SK-N-MC (cell line): ENCODE data around the gene R3HDML.
"Not testable (repeated sequence)": the region's sequence is repeated elsewhere in the genome, so short reads cannot be mapped to it uniquely, and the experiment has no call there.

ENCODE experiments used
- DNase-seq: peaks from one replicate; pipeline ENCODE4 v3.0.0-alpha.2; 2011; ENCODE audit warnings: low read depth, low spot score
- H3K27ac ChIP-seq: fragments of 200-600 bp; sonication (generic); 2 replicates; pipeline ENCODE4 v1.5.1; 2016; ENCODE audit warnings: mixed run types
- H3K36me3 ChIP-seq: fragments of 200-600 bp; sonication (generic); 2 replicates; pipeline ENCODE4 v1.6.1; 2017; ENCODE audit warnings: antibody characterized with exemption, low read length, mixed read lengths; ENCODE audit not compliant: insufficient read depth
- H3K4me3 ChIP-seq: fragments of 200-600 bp; sonication (generic); 2 replicates; pipeline ENCODE4 v1.5.1; 2016
- H3K9ac ChIP-seq: fragments of 200-600 bp; sonication (generic); 2 replicates; pipeline ENCODE4 v1.8.0; 2017; ENCODE audit warnings: mixed run types, mixed read lengths; ENCODE audit not compliant: insufficient read length
- H3K9me3 ChIP-seq: fragments of 200-600 bp; sonication (generic); 2 replicates; pipeline ENCODE4 v1.6.1; 2017; ENCODE audit warnings: low read depth, mild to moderate bottlenecking, antibody characterized with exemption, low read length, moderate library complexity, mixed read lengths
- EZH2 ChIP-seq: fragments of 200-600 bp; sonication (generic); IDR thresholded peaks from one replicate; pipeline ENCODE4 v1.6.1; 2017; ENCODE audit warnings: antibody characterized with exemption
- FOXP2 ChIP-seq: optimal IDR thresholded peaks from 2 replicates; pipeline ENCODE3; 2011; ENCODE audit warnings: mild to moderate bottlenecking, moderate library complexity; ENCODE audit not compliant: insufficient read depth; ENCODE audit errors: extremely low read length, control extremely low read depth
- POLR2AphosphoS5 ChIP-seq: IDR thresholded peaks from 2 replicates; pipeline ENCODE4 v1.6.1; 2012; ENCODE audit warnings: mild to moderate bottlenecking, low read depth, low read length, borderline replicate concordance

Gene R3HDML

DNA sequence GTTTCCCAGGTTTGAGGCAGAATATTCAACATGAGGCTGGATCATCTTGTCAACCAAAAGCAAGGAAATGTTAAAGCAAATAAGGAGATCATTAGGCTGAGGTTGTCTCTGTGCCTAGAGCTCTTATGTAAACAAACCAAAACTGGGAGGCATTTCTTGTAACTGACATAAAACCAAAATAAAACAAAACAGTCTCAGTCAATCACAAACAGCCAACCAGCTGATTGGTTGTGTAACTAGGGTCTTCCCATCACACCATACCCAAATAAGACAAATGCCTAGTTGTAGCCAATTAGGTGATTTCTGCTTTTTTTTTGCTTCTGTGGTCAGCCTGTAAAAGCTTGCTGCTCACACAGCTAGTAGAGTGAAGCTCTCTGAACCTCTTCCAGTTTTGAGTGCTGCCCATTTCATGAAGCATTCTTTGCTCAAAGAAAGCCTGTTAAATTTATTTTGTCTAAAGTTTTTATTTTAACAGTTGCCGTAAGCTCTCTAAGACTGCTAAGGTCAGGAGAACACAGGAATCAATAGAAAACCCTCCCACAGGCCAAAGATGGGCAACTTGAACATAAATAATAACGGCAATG, 16.9 kb upstream of the R3HDML start:
- Histone ChIP-seq H3K9me3 (no peaks in the 10 kb centered on the region), H3K4me3 (no peak overlapping the region), H3K27ac (no peak overlapping the region), H3K9ac (no peak overlapping the region), H3K36me3 (no peaks in the 10 kb centered on the region)
- no peak for TF ChIP-seq FOXP2
- TF ChIP-seq EZH2, result no peak
- no peak for TF ChIP-seq POLR2AphosphoS5
- DNase-seq, result no peak

DNA sequence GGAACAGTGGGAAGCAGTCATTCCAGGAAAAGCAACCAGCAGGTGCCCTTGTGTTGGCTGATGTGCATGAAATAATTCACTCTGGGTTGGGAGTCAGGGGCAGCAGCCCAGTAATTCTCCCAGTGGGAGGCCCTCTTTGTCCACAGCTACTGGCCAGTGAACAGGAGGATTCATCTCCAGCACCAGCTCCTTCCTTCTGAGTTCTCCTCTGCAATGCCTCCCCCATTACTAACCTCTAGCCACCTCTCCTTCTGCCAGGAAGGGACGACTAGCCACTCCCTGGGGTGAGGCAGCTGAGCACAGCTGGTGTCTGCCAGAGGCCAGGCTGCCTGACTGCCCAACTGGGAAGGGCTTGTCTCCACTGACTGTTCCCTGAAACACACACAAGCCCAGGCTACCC, 12.5 kb upstream of the R3HDML start:
- Histone ChIP-seq H3K27ac (no peak overlapping the region), H3K4me3 (no peak overlapping the region), H3K9ac (no peak overlapping the region), H3K9me3 (no peaks in the 10 kb centered on the region), H3K36me3 (no peaks in the 10 kb centered on the region)
- TF ChIP-seq EZH2, result no peak
- no peak for TF ChIP-seq FOXP2
- no peak for TF ChIP-seq POLR2AphosphoS5
- DNase-seq, result no peak

DNA sequence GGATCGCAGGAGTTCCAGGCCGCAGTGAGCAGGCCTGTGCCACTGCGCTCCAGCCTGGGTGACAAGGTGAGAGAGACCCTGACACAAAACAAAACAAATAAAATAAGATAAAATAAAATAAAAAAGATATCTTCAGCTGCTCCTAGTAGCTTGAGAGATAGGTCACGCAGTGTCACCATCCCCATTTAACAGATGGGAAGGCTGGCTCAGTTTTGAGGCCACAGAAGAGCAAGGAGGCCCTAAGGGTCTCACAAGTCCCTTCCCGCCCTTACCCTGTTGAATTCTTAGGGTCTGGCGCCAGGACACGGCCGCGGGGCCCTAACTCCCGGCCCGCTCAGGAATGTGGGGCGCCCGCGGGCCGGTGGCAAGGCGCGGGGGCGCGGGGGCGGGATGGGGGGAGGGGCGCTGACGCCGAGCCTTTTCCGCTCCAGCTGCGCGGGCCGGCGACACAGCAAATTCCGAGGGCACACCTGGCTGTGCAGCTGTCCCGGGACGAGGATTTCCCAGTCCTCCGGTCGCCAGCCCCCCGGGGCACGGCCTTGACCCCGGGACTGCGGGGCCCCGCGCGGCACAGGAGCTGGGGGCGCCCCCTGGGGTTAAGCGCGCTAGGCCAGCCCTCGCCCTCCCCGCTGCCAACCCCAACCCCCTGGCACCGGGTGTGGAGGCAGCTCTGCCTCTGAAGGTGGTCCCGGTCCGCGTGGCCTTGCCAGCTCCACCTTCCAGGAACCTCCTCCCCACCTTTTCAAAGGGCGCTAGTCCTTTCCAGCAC, 10.3 kb upstream of the R3HDML start:
- no peak overlapping the region for H3K27ac ChIP-seq
- no peaks in the 10 kb centered on the region for H3K9me3 ChIP-seq
- TF ChIP-seq FOXP2, result no peak
- TF ChIP-seq POLR2AphosphoS5, result no peak
- no peak for TF ChIP-seq EZH2
- no peak overlapping the region for H3K9ac ChIP-seq
- no peaks in the 10 kb centered on the region for H3K36me3 ChIP-seq
- no peak overlapping the region for H3K4me3 ChIP-seq
- no peak for DNase-seq

DNA sequence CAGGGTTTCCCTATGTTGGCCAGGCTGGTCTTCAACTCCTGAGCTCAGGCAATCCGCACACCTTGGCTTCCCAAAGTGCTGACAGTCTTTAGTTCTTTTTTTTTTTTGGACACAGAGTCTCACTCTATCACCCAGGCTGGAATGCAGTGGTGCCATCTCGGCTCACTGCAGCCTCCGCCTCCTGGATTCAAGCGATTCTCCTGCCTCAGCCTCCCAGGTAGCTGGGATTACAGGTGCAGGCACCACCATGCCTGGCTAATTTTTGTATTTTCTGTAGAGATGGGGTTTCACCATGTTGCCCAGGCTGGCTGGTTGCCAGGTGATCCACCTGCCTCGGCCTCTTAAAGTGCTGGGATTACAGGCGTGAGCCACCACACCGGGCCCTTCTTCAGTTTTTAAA, 9.1 kb upstream of the R3HDML start:
- H3K9me3 ChIP-seq, H3K9ac ChIP-seq, H3K4me3 ChIP-seq, H3K36me3 ChIP-seq, DNase-seq, H3K27ac ChIP-seq: not testable (repeated sequence)

DNA sequence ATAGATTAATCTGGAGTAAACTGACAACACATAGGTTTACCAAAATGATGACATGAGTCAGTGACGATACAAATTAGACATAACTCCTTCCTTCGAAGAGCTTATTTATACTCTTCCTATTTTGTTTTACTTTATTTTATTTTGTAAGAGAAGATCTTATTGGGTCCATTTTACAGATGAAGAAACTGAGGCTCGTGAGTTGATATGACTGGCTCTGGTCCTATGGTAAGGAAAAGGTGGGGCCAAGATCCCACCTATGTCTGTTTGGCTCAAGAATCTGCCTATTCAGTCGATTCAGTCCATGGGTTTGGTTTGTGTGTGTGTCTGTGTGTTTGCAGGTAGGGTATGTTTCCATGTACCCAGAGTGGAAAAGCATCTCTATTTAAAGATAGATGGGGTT, 8.4 kb upstream of the R3HDML start:
- Histone ChIP-seq H3K27ac (no peak overlapping the region), H3K9me3 (no peaks in the 10 kb centered on the region), H3K36me3 (no peaks in the 10 kb centered on the region), H3K4me3 (no peak overlapping the region), H3K9ac (no peak overlapping the region)
- TF ChIP-seq FOXP2, result no peak
- TF ChIP-seq POLR2AphosphoS5, result no peak
- no peak for TF ChIP-seq EZH2
- no peak for DNase-seq

DNA sequence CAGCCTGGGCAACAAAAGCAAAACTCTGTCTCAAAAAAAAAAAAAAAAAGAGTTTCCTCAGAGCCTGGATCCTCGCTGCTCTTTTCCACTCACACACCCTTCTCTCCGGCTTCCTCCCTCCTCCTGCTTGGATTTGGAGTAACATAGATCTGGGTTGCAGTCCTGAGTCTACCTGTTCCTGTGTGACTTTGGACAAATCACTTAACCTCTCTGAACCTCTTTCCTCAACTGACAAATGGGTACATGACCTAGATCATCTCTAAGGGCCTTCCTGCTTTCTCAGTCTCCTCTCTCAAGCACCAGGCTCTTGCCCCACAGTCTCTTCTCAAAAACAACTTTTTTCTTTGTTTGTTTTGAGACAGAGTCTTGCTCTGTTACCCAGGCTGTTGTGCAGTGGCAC, 5.6 kb upstream of the R3HDML start:
- Histone ChIP-seq H3K36me3 (no peaks in the 10 kb centered on the region), H3K9me3 (no peaks in the 10 kb centered on the region), H3K9ac (no peak overlapping the region), H3K4me3 (no peak overlapping the region), H3K27ac (no peak overlapping the region)
- no peak for DNase-seq
- TF ChIP-seq FOXP2, result no peak
- no peak for TF ChIP-seq POLR2AphosphoS5
- TF ChIP-seq EZH2, result no peak

DNA sequence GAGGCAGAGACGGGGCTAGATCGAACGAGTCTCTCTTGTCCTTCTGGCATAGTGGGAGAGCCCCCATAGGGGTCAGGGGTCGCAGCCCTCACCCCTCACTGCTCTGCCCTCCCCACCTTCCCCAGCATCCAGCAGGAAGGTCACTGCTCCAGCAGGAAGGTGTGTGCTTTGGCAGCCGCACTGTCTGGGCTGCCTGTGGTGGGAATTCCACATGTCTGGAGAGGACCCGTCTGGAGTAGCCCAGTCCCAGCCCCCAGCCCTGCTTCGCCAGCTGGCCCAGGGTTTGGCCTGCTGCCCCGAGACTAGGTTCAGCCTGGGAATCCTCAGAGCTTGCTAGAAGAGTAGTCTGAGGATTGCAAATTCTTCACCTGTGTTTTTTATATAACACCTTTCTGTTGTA, 2.5 kb upstream of the R3HDML start:
- H3K9me3 ChIP-seq, result no peaks in the 10 kb centered on the region
- no peaks in the 10 kb centered on the region for H3K36me3 ChIP-seq
- no peak overlapping the region for H3K4me3 ChIP-seq
- no peak overlapping the region for H3K9ac ChIP-seq
- DNase-seq, result no peak
- no peak for TF ChIP-seq POLR2AphosphoS5
- no peak for TF ChIP-seq EZH2
- no peak for TF ChIP-seq FOXP2
- H3K27ac ChIP-seq, result no peak overlapping the region

DNA sequence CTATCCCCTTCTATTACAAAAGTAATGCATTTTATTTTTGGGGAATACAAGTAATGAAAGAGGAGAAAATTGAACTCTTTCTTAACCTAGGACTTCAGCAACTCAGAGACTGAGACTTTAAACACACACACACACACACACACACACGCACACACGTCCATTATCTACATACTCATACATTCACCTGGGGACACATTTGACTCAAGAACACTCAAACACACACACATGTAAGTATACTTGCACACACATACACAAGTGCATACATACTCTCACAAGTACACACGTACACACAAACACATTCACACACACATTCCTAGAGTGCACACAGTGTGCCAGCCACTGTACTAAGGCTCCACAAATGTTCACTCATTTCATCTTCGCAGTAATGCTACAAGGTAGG, 2.1 kb upstream of the R3HDML start:
- TF ChIP-seq FOXP2 (no peak), EZH2 (no peak), POLR2AphosphoS5 (no peak)
- H3K4me3 ChIP-seq, result no peak overlapping the region
- H3K36me3 ChIP-seq, result no peaks in the 10 kb centered on the region
- no peak overlapping the region for H3K27ac ChIP-seq
- no peaks in the 10 kb centered on the region for H3K9me3 ChIP-seq
- DNase-seq, result no peak
- no peak overlapping the region for H3K9ac ChIP-seq

DNA sequence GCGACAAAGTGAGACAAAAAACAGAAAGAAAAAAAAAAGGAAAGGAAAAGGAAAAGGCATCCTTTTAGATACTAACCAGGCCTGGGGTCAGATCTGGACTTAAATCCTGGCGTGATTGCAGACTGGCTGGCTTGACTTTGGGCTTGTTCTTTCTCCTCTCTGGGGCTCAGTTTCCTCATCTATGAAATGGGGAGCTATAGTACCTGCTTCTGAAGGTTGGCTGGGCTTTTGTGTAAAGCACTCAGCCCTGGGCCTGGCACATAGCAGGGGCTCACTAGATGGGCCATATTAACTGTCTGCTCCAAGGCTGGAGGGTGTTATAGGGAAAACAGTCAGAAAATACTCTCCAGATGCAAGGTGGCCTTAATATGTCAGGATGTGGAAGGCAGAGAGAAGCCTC, 1.2 kb upstream of the R3HDML start:
- TF ChIP-seq EZH2 (no peak), POLR2AphosphoS5 (no peak), FOXP2 (no peak)
- Histone ChIP-seq H3K27ac (no peak overlapping the region), H3K36me3 (no peaks in the 10 kb centered on the region), H3K9ac (no peak overlapping the region), H3K9me3 (no peaks in the 10 kb centered on the region), H3K4me3 (no peak overlapping the region)
- DNase-seq, result no peak
